PC-3 (cell line): ENCODE measurements around the gene KDR.

ENCODE experiments used
- CTCF ChIP-seq: fragments of 300-600 bp; sonication (generic); conservative IDR thresholded peaks from 2 replicates; pipeline ENCODE4 v1.5.1; 2017; ENCODE audit warnings: antibody characterized with exemption, low read depth, mild to moderate bottlenecking, low read length
- EZH2 ChIP-seq: fragments of 300-600 bp; sonication (generic); IDR thresholded peaks from one replicate; pipeline ENCODE4 v1.6.1; 2017; ENCODE audit warnings: antibody characterized with exemption, mild to moderate bottlenecking, low read length; ENCODE audit not compliant: unreplicated experiment
- EZH2phosphoT487 ChIP-seq: fragments of 300-600 bp; sonication (generic); IDR thresholded peaks from 2 replicates; pipeline ENCODE4 v1.6.1; 2018; ENCODE audit warnings: mild to moderate bottlenecking, antibody characterized with exemption, low read length, borderline replicate concordance

GRCh38 chr4:55078987-55079386, 46.4 kb downstream of the KDR start:
- no peak for TF ChIP-seq EZH2phosphoT487
- no peak for TF ChIP-seq CTCF
- TF ChIP-seq EZH2, result no peak
